ENCODE results near the gene PLEKHA1. TPM values are rescaled to one million over a fixed set of nuclear protein-coding genes. Genes with fewer than 3 reads are reported as not detected.
A peak's percentile ranks its signal among the peaks of the same experiment; 100 is the strongest.

The PLEKHA1 gene
- total and polyA plus RNA-seq, 2 donors (not counting 3 experiments of a cell fraction or from before 2014, with no cell fraction given): 21.6 to 58.8 TPM

- Histone ChIP-seq H3K4me2 (ENCODE audit: insufficient read depth, low read length) (peak overlapping the region; percentile 84), H3K27me3 (ENCODE audit: control insufficient read depth in 2 of 2, insufficient read depth in 2 of 2, low read length in 2 of 2) (no peaks in the 10 kb centered on the region), H3K9me1 (replicated peaks; ENCODE audit: control insufficient read depth, extremely low read depth, insufficient read depth, low read length) (no peaks in the 10 kb centered on the region), H2AFZ (ENCODE audit: low read depth, low read length) (peak overlapping the region; percentile 70), H3K4me1 (ENCODE audit: control insufficient read depth, extremely low read depth, insufficient read depth, low read length) (peaks cover 15% of the 10 kb centered on the region), H3K4me3 (replicated peaks in 1 of 3; ENCODE audit: insufficient read depth in 1 of 3, low read depth in 1 of 3, low read length in 3 of 3) (peak overlapping the region; percentile 61 to 85 (median 77)), H3K79me2 (ENCODE audit: control insufficient read depth, insufficient read depth, low read length) (peaks cover 46% of the 10 kb centered on the region), H3K27ac (ENCODE audit: insufficient read depth, low read depth, low read length) (peak overlapping the region; percentile 84), H3K9me3 (replicated peaks; ENCODE audit: control insufficient read depth, insufficient read depth, low read length) (no peaks in the 10 kb centered on the region), H3K36me3 (ENCODE audit: control insufficient read depth in 2 of 2, extremely low read depth in 1 of 2, insufficient read depth in 2 of 2, low read length in 2 of 2) (peaks cover 0 to 2% of the 10 kb centered on the region in 2 experiments), H3K9ac (replicated peaks; ENCODE audit: extremely low read depth, insufficient read depth, low read length) (peak overlapping the region; percentile 93), H4K20me1 (replicated peaks; ENCODE audit: control insufficient read depth, extremely low read depth, insufficient read depth, low read length) (peaks cover 3% of the 10 kb centered on the region)
- BruUV-seq (replicated peaks): no TSS peak
- CTCF ChIA-PET: interaction anchor here (1.3 to 3.8 kb wide), 12 partner anchors 10 to 233 kb away, joined by 3 to 27 read pairs (median 7); no protein-coding TSS in a partner anchor
- no peak for TF ChIP-seq MAX (IDR thresholded peaks at IDR 0.05; ENCODE audit: insufficient read depth, insufficient read length)
- peak; percentile 54 for TF ChIP-seq POLR2AphosphoS5 (IDR thresholded peaks at IDR 0.05; ENCODE audit: insufficient read depth, low read depth, low read length)
- dilution Hi-C loops (cut with MboI; ENCODE audit: extremely low pct_ligation_motif_present, low sequenced_read_pairs): no loop called here
- intact Hi-C loops (cut with micrococcal nuclease): loop anchor here (1.0 to 10.0 kb wide), 7 partner anchors 65 to 490 kb away; no protein-coding TSS in a partner anchor
- FAIRE-seq (no peak), DNase-seq (ENCODE audit: low read depth, low spot score) (peak; percentile 68)
- POLR2A ChIA-PET: interaction anchor here (0.9 to 2.2 kb wide), 4 partner anchors 30 to 67 kb away, joined by 3 to 9 read pairs (median 6); no protein-coding TSS in a partner anchor
Measured at GRCh38 chr10:122374859-122375678, 561 bp downstream of the PLEKHA1 start.

GRCh38 chr10:122375679-122376160, 1.2 kb downstream of the PLEKHA1 start:
- Histone ChIP-seq H3K9ac (replicated peaks; ENCODE audit: extremely low read depth, insufficient read depth, low read length) (peak overlapping the region; percentile 93), H3K4me3 (replicated peaks in 1 of 3; ENCODE audit: insufficient read depth in 1 of 3, low read depth in 1 of 3, low read length in 3 of 3) (peak overlapping the region; percentile 61 to 85 (median 77)), H3K79me2 (ENCODE audit: control insufficient read depth, insufficient read depth, low read length) (peaks cover 52% of the 10 kb centered on the region), H3K36me3 (ENCODE audit: control insufficient read depth in 2 of 2, extremely low read depth in 1 of 2, insufficient read depth in 2 of 2, low read length in 2 of 2) (peaks cover 0 to 2% of the 10 kb centered on the region in 2 experiments), H4K20me1 (replicated peaks; ENCODE audit: control insufficient read depth, extremely low read depth, insufficient read depth, low read length) (peaks cover 3% of the 10 kb centered on the region), H3K9me3 (replicated peaks; ENCODE audit: control insufficient read depth, insufficient read depth, low read length) (no peaks in the 10 kb centered on the region), H3K4me1 (ENCODE audit: control insufficient read depth, extremely low read depth, insufficient read depth, low read length) (peaks cover 15% of the 10 kb centered on the region), H3K4me2 (ENCODE audit: insufficient read depth, low read length) (peak overlapping the region; percentile 84), H2AFZ (ENCODE audit: low read depth, low read length) (peak overlapping the region; percentile 70), H3K27ac (ENCODE audit: insufficient read depth, low read depth, low read length) (peak overlapping the region; percentile 84), H3K27me3 (ENCODE audit: control insufficient read depth in 2 of 2, insufficient read depth in 2 of 2, low read length in 2 of 2) (no peaks in the 10 kb centered on the region), H3K9me1 (replicated peaks; ENCODE audit: control insufficient read depth, extremely low read depth, insufficient read depth, low read length) (no peaks in the 10 kb centered on the region)
- DNase-seq (ENCODE audit: low read depth, low spot score) (peak; percentile 57), FAIRE-seq (no peak)
- intact Hi-C loops (cut with micrococcal nuclease): loop anchor here (1.0 to 10.0 kb wide), 4 partner anchors 77 to 489 kb away; no protein-coding TSS in a partner anchor
- TF ChIP-seq, protein P1, sequence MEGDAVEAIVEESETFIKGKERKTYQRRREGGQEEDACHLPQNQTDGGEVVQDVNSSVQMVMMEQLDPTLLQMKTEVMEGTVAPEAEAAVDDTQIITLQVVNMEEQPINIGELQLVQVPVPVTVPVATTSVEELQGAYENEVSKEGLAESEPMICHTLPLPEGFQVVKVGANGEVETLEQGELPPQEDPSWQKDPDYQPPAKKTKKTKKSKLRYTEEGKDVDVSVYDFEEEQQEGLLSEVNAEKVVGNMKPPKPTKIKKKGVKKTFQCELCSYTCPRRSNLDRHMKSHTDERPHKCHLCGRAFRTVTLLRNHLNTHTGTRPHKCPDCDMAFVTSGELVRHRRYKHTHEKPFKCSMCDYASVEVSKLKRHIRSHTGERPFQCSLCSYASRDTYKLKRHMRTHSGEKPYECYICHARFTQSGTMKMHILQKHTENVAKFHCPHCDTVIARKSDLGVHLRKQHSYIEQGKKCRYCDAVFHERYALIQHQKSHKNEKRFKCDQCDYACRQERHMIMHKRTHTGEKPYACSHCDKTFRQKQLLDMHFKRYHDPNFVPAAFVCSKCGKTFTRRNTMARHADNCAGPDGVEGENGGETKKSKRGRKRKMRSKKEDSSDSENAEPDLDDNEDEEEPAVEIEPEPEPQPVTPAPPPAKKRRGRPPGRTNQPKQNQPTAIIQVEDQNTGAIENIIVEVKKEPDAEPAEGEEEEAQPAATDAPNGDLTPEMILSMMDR (IDR thresholded peaks at IDR 0.05; ENCODE audit: extremely low read depth in 1 of 2, insufficient read depth in 1 of 2, low read depth in 1 of 2, low read length in 2 of 2): no peak
- no peak for TF ChIP-seq MYC (IDR thresholded peaks at IDR 0.05; ENCODE audit: low read depth, low read length)
- TF ChIP-seq EZH2 (IDR thresholded peaks at IDR 0.05; ENCODE audit: borderline replicate concordance, low read depth, low read length, severe bottlenecking): no peak
- no peak for TF ChIP-seq POLR2AphosphoS5 (IDR thresholded peaks at IDR 0.05; ENCODE audit: insufficient read depth, low read depth, low read length)
- no peak for TF ChIP-seq JUN (IDR thresholded peaks at IDR 0.05; ENCODE audit: borderline replicate concordance, insufficient read depth, insufficient read length, low read depth)
- no peak for TF ChIP-seq MAX (IDR thresholded peaks at IDR 0.05; ENCODE audit: insufficient read depth, insufficient read length)
- TF ChIP-seq FOS (IDR thresholded peaks at IDR 0.05; ENCODE audit: borderline replicate concordance, insufficient read depth, low read length): no peak
- no peak for TF ChIP-seq POLR2A (IDR thresholded peaks at IDR 0.05; ENCODE audit: low read depth, low read length)
- no peak for TF ChIP-seq GATA2 (IDR thresholded peaks at IDR 0.05; ENCODE audit: insufficient read depth, insufficient read length, low read depth, low read length)
- CTCF ChIA-PET: interaction anchor here (2.9 to 3.8 kb wide), 2 partner anchors 59 to 190 kb away, joined by 14 to 19 read pairs; no protein-coding TSS in a partner anchor
- dilution Hi-C loops (cut with MboI; ENCODE audit: extremely low pct_ligation_motif_present, low sequenced_read_pairs): no loop called here
- TSS peak; percentile 53 for BruUV-seq (replicated peaks)
- POLR2A ChIA-PET: interaction anchor here (0.9 to 2.2 kb wide), 2 partner anchors 56 to 67 kb away, joined by 3 to 9 read pairs; no protein-coding TSS in a partner anchor
